Stimulated activated CD8-positive, alpha-beta memory T cell treated with anti-CD3 and anti-CD28 coated beads, Interleukin-4, amount 100 ng/mL, for 1 hour (primary cell): Measurements from ENCODE around the gene GTF2IRD2.
"Not testable (repeated sequence)": the region's sequence is repeated elsewhere in the genome, so short reads cannot be mapped to it uniquely, and the experiment has no call there.

Experiments
- DNase-seq, 2 donors: peaks; one replicate each; pipeline ENCODE4 v3.0.0-alpha.2; 2020; ENCODE audit warnings: low read depth in 2 of 2, low spot score in 1 of 2

Gene GTF2IRD2

DNA sequence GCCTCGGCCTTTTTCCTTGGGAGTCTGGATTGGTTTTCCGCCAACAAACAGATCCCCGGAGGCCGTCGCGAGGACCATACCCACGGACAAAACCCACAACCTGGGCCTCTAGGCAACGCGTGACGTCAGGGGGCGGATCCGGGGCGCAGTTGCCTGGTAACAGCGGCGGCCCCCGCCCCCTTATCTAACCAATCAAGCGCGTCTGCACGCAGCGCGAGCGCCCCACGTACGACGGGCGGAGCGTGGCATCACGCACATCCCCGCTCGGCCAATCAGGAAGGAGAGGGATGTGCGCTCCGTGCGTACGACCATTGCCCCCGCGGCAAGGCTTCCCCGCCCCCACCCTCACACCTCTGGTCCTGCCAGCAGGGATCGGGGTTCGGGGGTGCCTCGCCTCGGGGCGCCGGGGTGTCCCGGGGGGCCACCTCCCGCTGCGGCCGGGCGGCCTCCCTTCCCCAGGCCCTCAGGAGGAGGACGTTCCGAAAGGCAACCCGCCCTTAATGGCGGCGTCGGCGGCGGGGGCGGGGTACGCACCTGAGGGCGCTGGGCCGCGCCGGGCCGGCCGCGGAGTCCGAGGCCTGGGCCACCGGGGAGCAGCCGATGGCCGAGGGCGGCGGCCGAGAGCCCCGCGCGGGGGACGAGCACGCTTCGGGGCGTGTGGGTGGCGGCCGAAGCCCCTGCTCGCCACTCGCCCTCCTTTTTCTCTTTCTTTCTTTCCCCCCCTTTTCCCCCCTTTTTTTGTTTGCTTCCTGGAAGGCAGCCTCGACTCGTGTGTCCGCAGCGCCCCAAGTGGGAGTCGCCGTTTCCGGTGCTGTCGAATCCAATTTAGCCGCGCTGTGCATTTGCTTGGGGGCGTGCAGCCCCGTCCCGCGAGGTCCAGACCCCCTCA is at the start of gene GTF2IRD2:
Gene GTF2IRD2, minus strand, starts transcription at position 773 of the 889 bp plus-strand sequence. CDS start 15,227 bp downstream, outside the sequence.
- DNase-seq, result not testable (repeated sequence)

- peak; percentile 38 to 61 for DNase-seq
These were observed 39.0 kb upstream of the GTF2IRD2 start for GRCh38 chr7:74890158-74891123.

DNA sequence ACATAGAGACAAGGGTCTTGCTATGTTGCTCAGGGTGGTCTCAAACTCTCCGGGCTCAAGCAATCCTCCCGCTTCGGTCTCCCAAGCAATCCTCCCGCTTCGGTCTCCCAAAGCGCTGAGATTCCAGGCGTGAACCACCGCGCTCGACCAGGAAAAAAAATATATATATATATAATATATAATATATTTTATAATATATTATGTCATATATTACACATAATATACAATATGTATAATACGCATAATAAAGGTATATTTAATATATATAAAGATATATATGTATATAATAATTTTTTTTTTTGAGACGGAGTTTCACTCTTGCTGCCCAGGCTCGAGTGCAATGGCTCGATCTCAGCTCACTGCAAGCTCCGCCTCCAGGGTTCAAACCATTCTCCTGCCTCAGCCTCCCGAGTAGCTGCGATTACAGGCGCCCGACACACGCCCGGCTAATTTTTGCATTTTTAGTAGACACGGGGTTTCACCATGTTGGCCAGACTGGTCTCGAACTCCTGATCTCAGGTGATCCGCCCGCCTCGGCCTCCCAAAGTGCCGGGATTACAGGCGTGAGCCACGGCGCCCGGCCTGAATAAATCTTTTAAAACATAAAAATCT is 38.2 kb upstream of the GTF2IRD2 start:
- not testable (repeated sequence) for DNase-seq

- DNase-seq, result not testable (repeated sequence)
These were observed 33.9 kb upstream of the GTF2IRD2 start for GRCh38 chr7:74885295-74885694.

DNA sequence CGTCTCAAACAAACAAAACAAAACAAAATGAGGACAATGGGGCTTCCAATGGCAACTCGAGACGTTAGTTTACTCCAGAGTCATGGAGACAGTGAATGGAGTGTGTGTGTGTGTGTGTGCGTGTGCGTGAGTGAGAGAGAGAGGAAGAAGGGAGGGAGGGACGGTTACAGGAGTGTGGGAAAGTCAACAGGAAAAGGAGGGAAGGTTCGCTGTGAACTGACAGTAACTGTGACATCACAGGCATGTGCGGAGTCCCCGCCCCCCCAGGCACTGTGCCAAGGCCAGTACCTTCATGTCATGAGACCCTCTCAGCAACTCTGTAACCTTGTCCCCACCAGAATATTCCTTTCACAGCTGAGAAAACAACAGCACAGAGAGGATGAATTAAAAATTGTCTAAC is 30.7 kb upstream of the GTF2IRD2 start:
- not testable (repeated sequence) for DNase-seq

GRCh38 chr7:74874748-74875512 is 23.5 kb upstream of the GTF2IRD2 start:
- DNase-seq, result not testable (repeated sequence)

DNA sequence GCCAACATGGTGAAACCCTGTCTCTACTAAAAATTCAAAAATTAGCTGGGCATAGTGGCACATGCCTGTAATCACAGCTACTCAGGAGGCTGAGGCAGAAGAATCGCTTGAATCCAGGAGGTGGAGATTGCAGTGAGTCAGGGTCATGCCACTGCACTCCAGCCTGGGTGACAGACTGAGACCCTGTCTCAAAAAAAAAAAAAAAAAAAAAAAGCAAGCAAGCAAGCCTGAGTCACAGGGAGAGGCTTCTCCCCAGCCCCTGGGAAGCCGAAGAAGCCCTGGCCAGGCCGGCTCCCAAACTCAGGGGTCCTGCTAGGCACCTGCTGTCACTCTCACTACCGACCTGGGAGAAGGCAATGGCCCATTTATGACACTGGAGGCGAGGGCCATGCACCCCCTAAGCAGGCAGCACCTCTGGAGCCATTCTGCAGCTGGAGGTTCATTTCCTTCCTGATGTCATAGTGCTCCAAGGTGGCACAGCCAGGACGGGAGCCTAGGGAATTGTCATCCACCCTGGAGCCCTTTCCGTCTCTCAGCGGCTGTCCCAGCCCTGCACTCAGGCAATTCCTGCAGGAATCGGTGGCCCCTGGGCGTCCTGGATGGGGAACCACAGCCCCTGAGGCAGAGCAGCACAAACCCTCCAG is 22.8 kb upstream of the GTF2IRD2 start:
- DNase-seq, result not testable (repeated sequence)

GRCh38 chr7:74872542-74872941 is 21.1 kb upstream of the GTF2IRD2 start:
- DNase-seq, result not testable (repeated sequence)

- DNase-seq, result not testable (repeated sequence)
These were observed 14.4 kb upstream of the GTF2IRD2 start for GRCh38 chr7:74865777-74866176.

GRCh38 chr7:74849853-74850252 is 1.6 kb downstream of the GTF2IRD2 start:
- DNase-seq, result not testable (repeated sequence)

GRCh38 chr7:74830411-74830810 is 21.0 kb downstream of the GTF2IRD2 start:
- DNase-seq, result not testable (repeated sequence)

DNA sequence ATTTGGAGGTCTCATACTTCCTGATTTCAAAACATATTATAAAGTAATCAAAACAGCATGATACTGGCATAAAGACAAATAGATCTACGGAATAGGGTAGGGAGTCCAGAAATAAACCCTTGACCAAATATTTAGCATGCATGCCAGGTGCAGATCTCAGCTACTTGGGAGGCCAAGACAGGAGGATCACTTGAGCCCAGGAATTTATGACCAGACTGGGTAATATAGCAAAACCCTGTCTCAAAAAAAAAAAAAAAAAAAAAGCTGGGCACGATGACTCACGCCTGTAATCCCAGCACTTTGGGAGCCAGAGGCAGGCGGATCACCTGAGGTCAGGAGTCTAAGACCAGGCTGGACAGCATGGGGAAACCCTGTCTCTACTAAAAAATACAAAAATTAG is 21.4 kb downstream of the GTF2IRD2 start:
- not testable (repeated sequence) for DNase-seq

GRCh38 chr7:74821259-74821658 is 30.1 kb downstream of the GTF2IRD2 start:
- not testable (repeated sequence) for DNase-seq

- not testable (repeated sequence) for DNase-seq
These were observed 31.1 kb downstream of the GTF2IRD2 start for GRCh38 chr7:74820146-74820805.

GRCh38 chr7:74815882-74816281 is 35.5 kb downstream of the GTF2IRD2 start:
- DNase-seq, result not testable (repeated sequence)

GRCh38 chr7:74798644-74799043 is 52.8 kb downstream of the GTF2IRD2 start:
- DNase-seq, result not testable (repeated sequence)

DNA sequence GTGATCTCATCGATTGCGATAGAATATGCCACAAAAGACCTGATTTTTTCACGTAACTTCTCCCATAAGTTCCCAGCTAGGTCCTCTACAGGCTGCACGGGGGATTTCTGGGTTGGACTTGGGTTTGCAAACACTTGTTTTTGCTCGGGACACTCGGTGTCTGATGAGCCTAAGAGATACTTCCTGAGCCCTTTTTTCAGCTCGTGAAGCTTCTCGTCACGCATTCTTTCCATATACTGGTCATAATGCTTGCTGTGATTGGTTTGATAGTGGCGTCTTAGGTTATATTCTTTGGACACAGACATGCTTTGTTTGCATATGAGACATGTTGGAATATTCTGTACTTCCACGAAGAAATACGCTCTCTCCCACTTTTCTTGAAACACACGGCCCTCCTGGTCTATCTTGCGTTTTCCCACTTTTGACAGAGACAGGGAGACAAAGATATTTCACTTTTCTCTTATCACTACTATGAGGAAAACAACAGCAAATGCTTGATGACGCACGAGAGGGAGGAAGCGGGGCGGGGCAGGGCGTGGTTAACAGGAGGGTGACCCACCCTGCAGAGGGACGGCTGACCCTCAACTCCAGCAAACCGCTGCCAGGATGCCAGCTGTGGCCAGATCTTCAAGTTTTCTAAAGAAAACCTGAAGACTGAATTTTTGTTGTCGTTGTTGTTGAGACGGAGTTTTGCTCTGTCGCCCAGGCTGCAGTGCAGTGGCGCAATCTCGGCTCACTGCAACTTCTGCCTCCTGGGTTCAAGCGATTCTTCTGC is 53.4 kb downstream of the GTF2IRD2 start:
- DNase-seq, result not testable (repeated sequence)

GRCh38 chr7:74789200-74789736 is 62.1 kb downstream of the GTF2IRD2 start:
- not testable (repeated sequence) for DNase-seq
